ENCODE results near the gene ESAM.
"Not testable (repeated sequence)": the region's sequence is repeated elsewhere in the genome, so short reads cannot be mapped to it uniquely, and the experiment has no call there.

The ESAM gene

GRCh38 chr11:124770959-124771358 lies 8.9 kb upstream of the ESAM start:
- DNase-seq = not testable (repeated sequence)

- no peak for DNase-seq
Observed at GRCh38 chr11:124769806-124770774, 8.0 kb upstream of the ESAM start.

GRCh38 chr11:124768914-124769313 lies 6.8 kb upstream of the ESAM start:
- DNase-seq = no peak

GRCh38 chr11:124766156-124766555 lies 4.1 kb upstream of the ESAM start:
- DNase-seq = no peak

- DNase-seq = peak; percentile 89
Observed at GRCh38 chr11:124763156-124763947, 1.3 kb upstream of the ESAM start.

- no peak for DNase-seq
Observed at GRCh38 chr11:124762624-124763155, 600 bp upstream of the ESAM start.

- DNase-seq = no peak
Observed at GRCh38 chr11:124761301-124762104, 587 bp downstream of the ESAM start.

GRCh38 chr11:124760806-124761205 lies 1.3 kb downstream of the ESAM start:
- no peak for DNase-seq

- no peak for DNase-seq
Observed at GRCh38 chr11:124760205-124760652, 1.9 kb downstream of the ESAM start.

- DNase-seq = no peak
Observed at GRCh38 chr11:124759266-124760204, 2.6 kb downstream of the ESAM start.

GRCh38 chr11:124758355-124759265 lies 3.5 kb downstream of the ESAM start:
- DNase-seq = no peak

- no peak for DNase-seq
Observed at GRCh38 chr11:124757320-124757719, 4.8 kb downstream of the ESAM start.

- DNase-seq = no peak
Observed at GRCh38 chr11:124756753-124757227, 5.3 kb downstream of the ESAM start.

- DNase-seq = no peak
Observed at GRCh38 chr11:124756033-124756752, 5.9 kb downstream of the ESAM start.

GRCh38 chr11:124754710-124755109 lies 7.4 kb downstream of the ESAM start:
- DNase-seq = no peak

GRCh38 chr11:124754309-124754708 lies 7.8 kb downstream of the ESAM start:
- DNase-seq = no peak

- DNase-seq = no peak
Observed at GRCh38 chr11:124753624-124754023, 8.5 kb downstream of the ESAM start.

- DNase-seq = no peak
Observed at GRCh38 chr11:124753205-124753604, 8.9 kb downstream of the ESAM start.

GRCh38 chr11:124752471-124753102 lies 9.5 kb downstream of the ESAM start:
- no peak for DNase-seq
